NCI-H2227 (cell line): ENCODE results near the gene MTERF4.

Experiments used
- DNase-seq: peaks from one replicate; lab custom pipeline; 2025; ENCODE audit not compliant: unreplicated experiment; lab: John Stamatoyannopoulos, UW

MTERF4 gene

GRCh38 chr2:241051578-241052487 is 50.3 kb downstream of the MTERF4 start:
- no peak for DNase-seq

DNA sequence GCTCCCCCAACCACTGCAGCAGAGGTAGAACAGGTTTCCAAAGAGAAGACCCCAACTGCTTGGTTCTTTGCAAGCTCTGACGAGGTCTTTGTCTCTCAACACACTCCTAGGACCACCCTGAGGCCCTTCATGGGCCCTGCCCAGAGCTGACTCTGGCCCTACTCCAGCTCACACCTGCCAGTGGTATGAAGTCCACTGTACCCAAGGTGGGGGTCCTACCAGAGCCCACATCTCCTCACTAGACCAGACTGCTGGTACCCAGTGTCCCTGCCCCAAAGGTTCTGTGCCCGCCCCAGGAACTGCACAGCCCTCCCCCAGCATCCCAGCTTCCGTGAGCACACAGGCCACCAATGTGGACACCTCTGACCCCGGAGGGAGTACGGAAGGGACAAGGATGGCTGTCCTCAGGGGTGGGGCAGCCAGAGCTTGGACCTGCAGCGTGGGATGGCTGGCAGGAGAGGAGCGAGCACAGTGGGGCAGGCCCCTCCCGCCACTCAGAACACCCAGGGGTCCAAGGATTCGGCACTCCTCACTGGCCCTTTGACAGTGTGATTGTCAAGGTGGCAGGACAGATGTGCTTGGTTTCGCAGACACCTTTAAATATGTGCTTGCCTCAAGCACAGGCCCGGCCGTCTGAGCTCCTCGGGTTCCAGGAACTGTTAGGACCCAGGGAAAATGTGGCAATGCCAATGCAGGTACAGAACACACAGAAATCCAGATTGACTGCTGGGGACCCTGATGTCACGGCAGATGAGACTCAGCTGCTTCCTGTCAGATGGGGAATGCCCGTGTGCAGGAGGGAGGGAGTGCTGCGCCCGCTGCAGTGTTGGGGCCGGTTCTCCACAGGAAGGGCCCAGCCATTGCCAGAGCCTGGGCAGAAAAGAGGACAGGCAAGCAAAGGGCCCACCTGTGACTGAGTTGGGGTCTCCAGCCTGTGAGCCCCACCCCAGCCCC is 51.2 kb downstream of the MTERF4 start:
- DNase-seq, result no peak

DNA sequence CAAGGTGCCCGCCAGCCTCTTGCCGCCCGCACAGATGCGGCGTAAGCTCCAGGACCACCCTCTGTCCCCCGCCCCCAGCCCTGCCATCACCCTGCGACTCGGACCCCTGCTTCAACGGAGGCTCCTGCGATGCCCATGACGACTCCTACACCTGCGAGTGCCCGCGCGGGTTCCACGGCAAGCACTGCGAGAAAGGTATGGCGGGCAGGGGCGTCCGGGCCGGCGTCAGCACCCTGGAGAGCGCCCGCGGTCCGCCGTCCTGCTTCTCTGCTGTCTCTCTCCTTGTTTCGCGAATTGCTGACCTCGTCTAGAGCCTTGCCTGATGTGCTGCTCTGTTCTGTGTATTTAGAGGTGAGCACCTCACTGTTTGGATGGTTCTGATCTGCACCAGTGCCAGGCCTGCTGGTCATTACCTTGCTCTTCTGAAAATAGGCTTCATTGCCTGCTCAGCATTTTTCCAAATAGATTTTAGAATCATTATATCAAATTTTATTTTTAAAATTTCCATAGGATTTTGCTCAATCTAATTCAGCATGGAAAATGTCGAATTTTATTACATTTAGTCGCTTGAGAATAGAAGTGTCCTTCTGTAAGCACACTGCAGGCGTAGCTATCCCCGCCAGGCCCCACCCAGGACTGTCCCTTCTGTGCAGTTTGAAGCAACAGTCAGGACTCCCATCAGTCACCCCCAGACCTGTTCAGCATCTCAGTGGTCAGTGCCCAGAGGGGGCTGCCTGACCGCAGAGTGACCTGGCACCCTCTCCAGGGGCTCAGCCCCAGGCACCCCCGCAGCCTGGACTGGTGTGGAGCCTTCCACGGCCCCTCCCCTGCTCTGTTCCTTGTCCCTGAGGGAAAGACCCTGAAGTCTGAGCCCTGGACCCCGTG is 52.1 kb downstream of the MTERF4 start:
- DNase-seq, result no peak

GRCh38 chr2:241048949-241049343 is 53.1 kb downstream of the MTERF4 start:
- DNase-seq, result no peak

DNA sequence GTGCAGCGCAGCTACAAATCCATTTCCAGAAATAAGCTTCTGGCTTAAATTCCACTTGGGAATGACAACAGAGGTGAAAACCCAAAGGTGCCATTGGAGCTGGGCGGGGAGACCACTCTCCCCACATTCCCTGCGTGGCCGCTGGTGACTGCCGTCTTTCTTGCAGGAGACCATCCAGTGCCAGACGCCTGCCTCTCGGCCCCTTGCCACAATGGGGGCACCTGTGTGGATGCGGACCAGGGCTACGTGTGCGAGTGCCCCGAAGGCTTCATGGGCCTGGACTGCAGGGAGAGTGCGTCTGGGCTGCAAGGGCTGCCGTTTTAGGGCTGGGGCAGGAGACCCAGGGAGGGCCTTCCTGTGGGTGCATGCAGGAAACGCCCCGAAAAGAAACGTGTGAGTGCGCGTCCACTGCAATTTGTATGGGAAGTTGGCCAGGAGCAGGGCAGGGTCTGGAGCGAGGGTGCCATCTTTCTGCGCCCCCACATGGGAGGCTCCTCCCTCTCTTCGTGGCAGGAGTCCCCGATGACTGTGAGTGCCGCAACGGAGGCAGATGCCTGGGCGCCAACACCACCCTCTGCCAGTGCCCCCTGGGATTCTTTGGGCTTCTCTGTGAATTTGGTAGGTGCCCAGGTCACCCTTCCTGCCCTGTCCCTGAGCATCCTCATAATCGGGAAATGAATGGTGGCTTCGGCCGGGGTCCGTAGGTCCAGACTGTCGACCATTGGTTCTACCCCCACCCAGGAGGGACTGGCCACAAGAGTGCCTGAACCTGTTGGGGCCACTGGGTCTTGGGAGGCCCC is 53.7 kb downstream of the MTERF4 start:
- no peak for DNase-seq

- DNase-seq, result no peak
Measured at GRCh38 chr2:241047253-241048010, 54.7 kb downstream of the MTERF4 start.
